SU-DHL-6 (cell line): Measurements from ENCODE around the gene KCNG1.

Source experiments
- H2AFZ ChIP-seq: fragments of 200-600 bp; sonication (generic); 2 replicates; pipeline ENCODE4 v1.6.1; 2014; ENCODE audit warnings: low read depth, mild to moderate bottlenecking, moderate library complexity, mixed read lengths, antibody characterized with exemption, low read length; ENCODE audit not compliant: severe bottlenecking
- H3F3A ChIP-seq: fragments of 200-600 bp; shearing (Covaris generic); 2 replicates; pipeline ENCODE4 v1.6.0; 2016; ENCODE audit warnings: antibody characterized with exemption, mild to moderate bottlenecking; ENCODE audit not compliant: insufficient read depth
- H3K27ac ChIP-seq: fragments of 200-600 bp; sonication (generic); 2 replicates; pipeline ENCODE4 v1.5.1; 2016; ENCODE audit warnings: low read depth, mild to moderate bottlenecking, low read length, moderate library complexity, mixed read lengths
- H3K27me3 ChIP-seq: fragments of 200-600 bp; sonication (generic), shearing (Covaris generic); 2 replicates; pipeline ENCODE4 v1.6.0; 2014; ENCODE audit warnings: mild to moderate bottlenecking, low read length
- H3K36me3 ChIP-seq: fragments of 200-600 bp; sonication (generic); 2 replicates; pipeline ENCODE4 v1.6.1; 2014; ENCODE audit warnings: mild to moderate bottlenecking, low read length, mixed read lengths
- H3K4me2 ChIP-seq: fragments of 300-600, 200-600 bp; shearing (Covaris generic), sonication (generic); 2 replicates; pipeline ENCODE4 v1.6.0; 2014; ENCODE audit warnings: low read length, low read depth, mild to moderate bottlenecking; ENCODE audit not compliant: poor library complexity, severe bottlenecking
- H3K4me3 ChIP-seq: fragments of 200-600 bp; sonication (generic); 2 replicates; pipeline ENCODE4 v1.5.1; 2014; ENCODE audit warnings: antibody characterized with exemption, low read length, mild to moderate bottlenecking, mixed read lengths; ENCODE audit not compliant: insufficient read depth, poor library complexity, severe bottlenecking
- H3K79me2 ChIP-seq: fragments of 200-600 bp; sonication (generic); 2 replicates; pipeline ENCODE4 v1.6.1; 2014; ENCODE audit warnings: mild to moderate bottlenecking, low read length, moderate library complexity; ENCODE audit not compliant: insufficient read depth
- H3K9ac ChIP-seq: fragments of 200-600 bp; sonication (generic); 2 replicates; pipeline ENCODE4 v1.7.0; 2014; ENCODE audit warnings: mild to moderate bottlenecking, low read length
- H3K9me2 ChIP-seq: fragments of 200-600 bp; sonication (generic); replicated peaks from 2 replicates; pipeline ENCODE4 v1.6.1; 2014; ENCODE audit warnings: low read length; ENCODE audit not compliant: insufficient read depth
- H3K9me3 ChIP-seq: fragments of 200-600 bp; sonication (generic); 2 replicates; pipeline ENCODE4 v1.6.1; 2014; ENCODE audit warnings: low read length, mixed read lengths; ENCODE audit not compliant: insufficient read depth
- H4K20me1 ChIP-seq: fragments of 200-600 bp; sonication (generic); 2 replicates; pipeline ENCODE4 v1.6.1; 2014; ENCODE audit warnings: low read depth, mild to moderate bottlenecking, antibody characterized with exemption, low read length, moderate library complexity, mixed read lengths
- CTCF ChIP-seq: fragments of 200-600 bp; sonication (generic); IDR thresholded peaks from one replicate; pipeline ENCODE4 v1.5.1; 2017; ENCODE audit warnings: antibody characterized with exemption, mild to moderate bottlenecking, low read length, moderate library complexity; ENCODE audit not compliant: insufficient read depth, poor library complexity, severe bottlenecking
- EZH2phosphoT487 ChIP-seq: fragments of 200-600 bp; sonication (generic), shearing (Covaris generic); conservative IDR thresholded peaks from 2 replicates; pipeline ENCODE4 v1.6.1; 2018; ENCODE audit warnings: mild to moderate bottlenecking, antibody characterized with exemption, low read length, moderate library complexity, mixed read lengths

KCNG1 gene

GRCh38 chr20:50958615-50959542 is 64.0 kb downstream of the KCNG1 start, which contains the start of gene MOCS3:
MOCS3 (plus strand) TSS chr20:50958818; CDS start chr20:50958843, 25 bp downstream.
- Histone ChIP-seq H3K4me2 (peak within 1 kb of the TSS; percentile 86), H3K27me3 (no peaks in the 10 kb centered on the region), H3K9ac (peak within 1 kb of the TSS; percentile 88), H3K4me3 (peak within 1 kb of the TSS; percentile 90), H4K20me1 (peaks cover 27% of the 10 kb centered on the region), H2AFZ (peak within 1 kb of the TSS; percentile 76), H3K9me3 (no peaks in the 10 kb centered on the region), H3F3A (no peaks in the 10 kb centered on the region), H3K27ac (peak within 1 kb of the TSS; percentile 81), H3K36me3 (peaks cover 15% of the 10 kb centered on the region), H3K79me2 (peaks cover 59% of the 10 kb centered on the region), H3K9me2 (no peaks in the 10 kb centered on the region)
- TF ChIP-seq EZH2phosphoT487, result no peak

GRCh38 chr20:50957798-50958614 is 64.9 kb downstream of the KCNG1 start, which contains the start of gene DPM1:
DPM1 (minus strand) TSS chr20:50958532; CDS start chr20:50958523, 9 bp downstream.
- TF ChIP-seq EZH2phosphoT487, result no peak
- TF ChIP-seq CTCF, result no peak
- Histone ChIP-seq H3K36me3 (peaks cover 24% of the 10 kb centered on the region), H3K9ac (peak within 1 kb of the TSS; percentile 88), H3K79me2 (peaks cover 63% of the 10 kb centered on the region), H3K27me3 (no peaks in the 10 kb centered on the region), H3K9me2 (no peaks in the 10 kb centered on the region), H3F3A (no peaks in the 10 kb centered on the region), H3K4me3 (peak within 1 kb of the TSS; percentile 90), H3K9me3 (no peaks in the 10 kb centered on the region), H3K27ac (peak within 1 kb of the TSS; percentile 81), H2AFZ (peak within 1 kb of the TSS; percentile 76), H3K4me2 (peak within 1 kb of the TSS; percentile 86), H4K20me1 (peaks cover 27% of the 10 kb centered on the region)

- H3K9me2 ChIP-seq, result no peaks in the 10 kb centered on the region
- H3K9me3 ChIP-seq, result no peaks in the 10 kb centered on the region
- peak overlapping the region; percentile 86 for H3K4me2 ChIP-seq
- peak overlapping the region; percentile 88 for H3K9ac ChIP-seq
- peaks cover 24% of the 10 kb centered on the region for H3K36me3 ChIP-seq
- no peak overlapping the region for H2AFZ ChIP-seq
- peaks cover 63% of the 10 kb centered on the region for H3K79me2 ChIP-seq
- H4K20me1 ChIP-seq, result peaks cover 27% of the 10 kb centered on the region
- no peaks in the 10 kb centered on the region for H3F3A ChIP-seq
- no peak overlapping the region for H3K27ac ChIP-seq
- no peaks in the 10 kb centered on the region for H3K27me3 ChIP-seq
- H3K4me3 ChIP-seq, result peak overlapping the region; percentile 90
- TF ChIP-seq CTCF (no peak), EZH2phosphoT487 (no peak)
Measured at GRCh38 chr20:50957276-50957675, 65.6 kb downstream of the KCNG1 start.
